Measurements from ENCODE around the gene FADS6. TPM values are rescaled to one million over a fixed set of nuclear protein-coding genes. Genes with fewer than 3 reads are reported as not detected.

The FADS6 gene
- total and polyA plus RNA-seq, 2 of the 13 experiments (the other 11 are each of a cell fraction or from before 2014, with no cell fraction given) = 0.11 TPM

DNA sequence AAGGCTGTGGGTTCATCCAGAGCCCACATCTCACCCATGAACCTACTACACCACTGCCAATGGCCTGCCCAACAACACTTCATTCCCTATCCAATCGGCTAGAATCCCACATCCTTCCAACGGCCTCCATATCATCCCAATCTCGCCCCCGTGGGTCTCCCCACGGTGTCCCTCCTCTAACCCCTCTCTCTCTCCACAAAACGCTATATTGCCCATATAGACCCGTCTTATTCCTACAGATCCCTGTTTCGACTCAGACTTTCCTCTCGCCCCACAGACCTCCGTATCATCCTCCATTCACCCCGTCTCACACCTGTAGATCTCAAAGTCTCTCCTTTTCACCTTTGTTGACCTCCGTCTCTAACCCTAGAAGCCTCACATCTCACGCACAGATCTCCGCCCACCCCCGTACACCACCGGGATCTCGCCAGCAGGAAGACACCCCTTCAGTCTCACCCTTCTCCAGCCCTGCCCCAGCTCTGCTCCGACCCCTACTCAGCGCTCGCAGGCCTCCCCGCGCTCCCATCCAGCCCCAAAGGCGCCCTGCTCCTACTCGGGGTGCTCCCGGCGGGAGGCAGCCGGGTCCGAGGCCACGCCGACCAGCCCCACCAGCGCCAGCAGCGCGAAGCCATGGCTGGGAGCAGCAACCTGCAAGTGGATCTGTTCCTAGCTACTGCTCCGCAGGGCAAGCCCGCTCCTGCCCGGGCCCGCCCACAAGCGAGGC lies 21.0 kb downstream of the FADS6 start, which contains the start of gene FDXR (continued):
- TF ChIP-seq, protein P1, sequence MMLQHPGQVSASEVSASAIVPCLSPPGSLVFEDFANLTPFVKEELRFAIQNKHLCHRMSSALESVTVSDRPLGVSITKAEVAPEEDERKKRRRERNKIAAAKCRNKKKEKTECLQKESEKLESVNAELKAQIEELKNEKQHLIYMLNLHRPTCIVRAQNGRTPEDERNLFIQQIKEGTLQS (CRISPR knock-in tag; IDR thresholded peaks at IDR 0.05) = no peak
- TF ChIP-seq HNRNPLL (IDR thresholded peaks at IDR 0.05; ENCODE audit: low read depth, low read length, poor library complexity, severe bottlenecking) (peak; percentile 73), ZNF83 (CRISPR knock-in tag; IDR thresholded peaks at IDR 0.05; ENCODE audit: borderline replicate concordance) (no peak; the same call in 1 of the 2 replicates), HDAC1 (CRISPR knock-in tag; IDR thresholded peaks at IDR 0.05) (peak; percentile 83), ZBTB3 (CRISPR knock-in tag; IDR thresholded peaks at IDR 0.05; ENCODE audit: borderline replicate concordance, low read depth) (no peak), TBP (CRISPR knock-in tag; IDR thresholded peaks at IDR 0.05) (no peak), ZNF776 (CRISPR knock-in tag; IDR thresholded peaks at IDR 0.05) (peak; percentile 56; the same call in 1 of the 2 replicates), NR2F2 (IDR thresholded peaks at IDR 0.05; ENCODE audit: borderline replicate concordance, low read depth) (no peak), ZNF605 (CRISPR knock-in tag; IDR thresholded peaks at IDR 0.05) (no peak), HOXA5 (CRISPR knock-in tag; IDR thresholded peaks at IDR 0.05) (peak; percentile 96), ZNF232 (CRISPR knock-in tag; IDR thresholded peaks at IDR 0.05; ENCODE audit: borderline replicate concordance) (0 out of 2 replicates have a peak, but pooled peaks have one; percentile 71), HMGA1 (CRISPR knock-in tag; conservative IDR thresholded peaks at IDR 0.05) (no peak), ZNF24 (IDR thresholded peaks at IDR 0.05) (no peak), ZBTB8A (CRISPR knock-in tag; IDR thresholded peaks at IDR 0.05; ENCODE audit: borderline replicate concordance, low read depth) (0 out of 2 replicates have a peak, but pooled peaks have one; percentile 63), TCF7L2 (IDR thresholded peaks at IDR 0.05; ENCODE audit: low read depth, low read length) (no peak)
- TF ChIP-seq, protein P2, sequence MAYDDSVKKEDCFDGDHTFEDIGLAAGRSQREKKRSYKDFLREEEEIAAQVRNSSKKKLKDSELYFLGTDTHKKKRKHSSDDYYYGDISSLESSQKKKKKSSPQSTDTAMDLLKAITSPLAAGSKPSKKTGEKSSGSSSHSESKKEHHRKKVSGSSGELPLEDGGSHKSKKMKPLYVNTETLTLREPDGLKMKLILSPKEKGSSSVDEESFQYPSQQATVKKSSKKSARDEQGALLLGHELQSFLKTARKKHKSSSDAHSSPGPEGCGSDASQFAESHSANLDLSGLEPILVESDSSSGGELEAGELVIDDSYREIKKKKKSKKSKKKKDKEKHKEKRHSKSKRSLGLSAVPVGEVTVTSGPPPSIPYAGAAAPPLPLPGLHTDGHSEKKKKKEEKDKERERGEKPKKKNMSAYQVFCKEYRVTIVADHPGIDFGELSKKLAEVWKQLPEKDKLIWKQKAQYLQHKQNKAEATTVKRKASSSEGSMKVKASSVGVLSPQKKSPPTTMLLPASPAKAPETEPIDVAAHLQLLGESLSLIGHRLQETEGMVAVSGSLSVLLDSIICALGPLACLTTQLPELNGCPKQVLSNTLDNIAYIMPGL (CRISPR knock-in tag; IDR thresholded peaks at IDR 0.05; ENCODE audit: borderline replicate concordance in 1 of 2, low read depth in 1 of 2) = peak; percentile 60 to 74; a peak in 2 of 4 replicates
- TF ChIP-seq, protein P3, sequence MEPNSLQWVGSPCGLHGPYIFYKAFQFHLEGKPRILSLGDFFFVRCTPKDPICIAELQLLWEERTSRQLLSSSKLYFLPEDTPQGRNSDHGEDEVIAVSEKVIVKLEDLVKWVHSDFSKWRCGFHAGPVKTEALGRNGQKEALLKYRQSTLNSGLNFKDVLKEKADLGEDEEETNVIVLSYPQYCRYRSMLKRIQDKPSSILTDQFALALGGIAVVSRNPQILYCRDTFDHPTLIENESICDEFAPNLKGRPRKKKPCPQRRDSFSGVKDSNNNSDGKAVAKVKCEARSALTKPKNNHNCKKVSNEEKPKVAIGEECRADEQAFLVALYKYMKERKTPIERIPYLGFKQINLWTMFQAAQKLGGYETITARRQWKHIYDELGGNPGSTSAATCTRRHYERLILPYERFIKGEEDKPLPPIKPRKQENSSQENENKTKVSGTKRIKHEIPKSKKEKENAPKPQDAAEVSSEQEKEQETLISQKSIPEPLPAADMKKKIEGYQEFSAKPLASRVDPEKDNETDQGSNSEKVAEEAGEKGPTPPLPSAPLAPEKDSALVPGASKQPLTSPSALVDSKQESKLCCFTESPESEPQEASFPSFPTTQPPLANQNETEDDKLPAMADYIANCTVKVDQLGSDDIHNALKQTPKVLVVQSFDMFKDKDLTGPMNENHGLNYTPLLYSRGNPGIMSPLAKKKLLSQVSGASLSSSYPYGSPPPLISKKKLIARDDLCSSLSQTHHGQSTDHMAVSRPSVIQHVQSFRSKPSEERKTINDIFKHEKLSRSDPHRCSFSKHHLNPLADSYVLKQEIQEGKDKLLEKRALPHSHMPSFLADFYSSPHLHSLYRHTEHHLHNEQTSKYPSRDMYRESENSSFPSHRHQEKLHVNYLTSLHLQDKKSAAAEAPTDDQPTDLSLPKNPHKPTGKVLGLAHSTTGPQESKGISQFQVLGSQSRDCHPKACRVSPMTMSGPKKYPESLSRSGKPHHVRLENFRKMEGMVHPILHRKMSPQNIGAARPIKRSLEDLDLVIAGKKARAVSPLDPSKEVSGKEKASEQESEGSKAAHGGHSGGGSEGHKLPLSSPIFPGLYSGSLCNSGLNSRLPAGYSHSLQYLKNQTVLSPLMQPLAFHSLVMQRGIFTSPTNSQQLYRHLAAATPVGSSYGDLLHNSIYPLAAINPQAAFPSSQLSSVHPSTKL (CRISPR knock-in tag; IDR thresholded peaks at IDR 0.05) = peak; percentile 54; the same call in 1 of the 2 replicates
- TF ChIP-seq, protein P4, sequence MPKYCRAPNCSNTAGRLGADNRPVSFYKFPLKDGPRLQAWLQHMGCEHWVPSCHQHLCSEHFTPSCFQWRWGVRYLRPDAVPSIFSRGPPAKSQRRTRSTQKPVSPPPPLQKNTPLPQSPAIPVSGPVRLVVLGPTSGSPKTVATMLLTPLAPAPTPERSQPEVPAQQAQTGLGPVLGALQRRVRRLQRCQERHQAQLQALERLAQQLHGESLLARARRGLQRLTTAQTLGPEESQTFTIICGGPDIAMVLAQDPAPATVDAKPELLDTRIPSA (CRISPR knock-in tag; IDR thresholded peaks at IDR 0.05; ENCODE audit: borderline replicate concordance) = no peak
- TF ChIP-seq, protein P5, sequence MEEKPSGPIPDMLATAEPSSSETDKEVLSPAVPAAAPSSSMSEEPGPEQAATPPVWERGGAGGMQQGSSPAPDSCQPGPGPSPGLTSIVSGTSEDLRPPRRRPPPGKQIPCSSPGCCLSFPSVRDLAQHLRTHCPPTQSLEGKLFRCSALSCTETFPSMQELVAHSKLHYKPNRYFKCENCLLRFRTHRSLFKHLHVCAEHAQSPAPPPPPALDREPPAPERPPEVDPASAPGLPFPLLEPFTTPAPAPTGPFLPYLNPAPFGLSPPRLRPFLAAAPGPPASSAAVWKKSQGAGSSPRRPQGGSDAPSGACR (CRISPR knock-in tag; IDR thresholded peaks at IDR 0.05) = 0 out of 2 replicates have a peak, but pooled peaks have one; percentile 17
